Dermis microvascular lymphatic vessel endothelial cell (primary cell): ENCODE results near the gene ZNF37A. TPM values are rescaled to one million over a fixed set of nuclear protein-coding genes. Genes with fewer than 3 reads are reported as not detected.
"Not testable (repeated sequence)": the region's sequence is repeated elsewhere in the genome, so short reads cannot be mapped to it uniquely, and the experiment has no call there.

ENCODE experiments used
- DNase-seq, 2 donors: peaks; one replicate each; pipeline versions ENCODE4 v3.0.0 to v3.0.0-alpha.2; 2010; ENCODE audit warnings: low read depth in 2 of 2
- total RNA-seq: library from RNA; depleted of rRNA; stranded (reverse); fragments of >200 nt; gene quantifications from 2 replicates; pipeline ENCODE4 v1.2.1, GENCODE V29; 2014

The ZNF37A gene
- total RNA-seq, 1 donor from 2014 or later: 5.1 TPM

DNA sequence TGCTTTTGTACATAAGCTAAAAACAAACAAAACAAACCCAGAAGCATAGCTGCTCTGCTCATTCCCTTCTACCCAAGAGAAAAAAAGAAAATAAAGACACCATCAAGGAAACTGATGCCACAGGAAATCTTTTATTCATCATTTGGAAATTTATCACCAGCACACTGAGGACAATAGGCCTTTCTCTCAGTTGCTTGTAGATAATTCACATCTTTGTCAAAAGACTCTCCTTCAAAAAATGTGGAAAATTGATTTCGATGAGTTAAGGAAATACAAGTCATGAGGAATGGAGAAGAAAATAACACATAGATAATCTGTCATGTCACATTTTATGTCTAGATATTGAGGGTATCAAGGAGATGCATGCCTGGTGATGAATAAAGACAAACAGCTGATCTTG lies 53.5 kb downstream of the ZNF37A start:
- DNase-seq: no peak

DNA sequence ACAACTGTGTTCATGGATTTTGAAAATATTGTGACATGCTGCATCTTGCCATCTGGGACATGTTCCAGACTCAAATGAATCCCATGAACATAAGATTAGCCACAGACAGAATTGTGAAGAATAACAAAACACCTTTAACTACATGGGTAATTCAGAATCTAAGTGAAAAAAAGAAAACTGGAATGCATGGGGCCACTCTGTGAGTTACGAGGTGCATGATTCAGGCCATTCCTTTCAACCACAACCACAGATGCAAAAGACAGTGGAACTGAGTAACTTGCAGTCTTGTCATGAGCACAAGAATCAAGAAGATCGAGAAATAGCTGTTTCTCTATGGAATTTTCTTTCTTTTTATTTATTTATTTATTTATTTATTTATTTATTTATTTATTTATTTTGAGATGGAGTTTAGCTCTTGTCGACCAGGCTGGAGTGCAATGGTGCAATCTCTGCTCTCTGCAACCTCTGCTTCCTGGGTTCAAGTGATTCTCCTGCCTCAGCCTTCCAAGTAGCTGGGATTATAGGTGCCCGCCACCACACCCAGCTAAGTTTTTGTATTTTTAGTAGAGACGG lies 56.8 kb downstream of the ZNF37A start:
- not testable (repeated sequence) for DNase-seq

DNA sequence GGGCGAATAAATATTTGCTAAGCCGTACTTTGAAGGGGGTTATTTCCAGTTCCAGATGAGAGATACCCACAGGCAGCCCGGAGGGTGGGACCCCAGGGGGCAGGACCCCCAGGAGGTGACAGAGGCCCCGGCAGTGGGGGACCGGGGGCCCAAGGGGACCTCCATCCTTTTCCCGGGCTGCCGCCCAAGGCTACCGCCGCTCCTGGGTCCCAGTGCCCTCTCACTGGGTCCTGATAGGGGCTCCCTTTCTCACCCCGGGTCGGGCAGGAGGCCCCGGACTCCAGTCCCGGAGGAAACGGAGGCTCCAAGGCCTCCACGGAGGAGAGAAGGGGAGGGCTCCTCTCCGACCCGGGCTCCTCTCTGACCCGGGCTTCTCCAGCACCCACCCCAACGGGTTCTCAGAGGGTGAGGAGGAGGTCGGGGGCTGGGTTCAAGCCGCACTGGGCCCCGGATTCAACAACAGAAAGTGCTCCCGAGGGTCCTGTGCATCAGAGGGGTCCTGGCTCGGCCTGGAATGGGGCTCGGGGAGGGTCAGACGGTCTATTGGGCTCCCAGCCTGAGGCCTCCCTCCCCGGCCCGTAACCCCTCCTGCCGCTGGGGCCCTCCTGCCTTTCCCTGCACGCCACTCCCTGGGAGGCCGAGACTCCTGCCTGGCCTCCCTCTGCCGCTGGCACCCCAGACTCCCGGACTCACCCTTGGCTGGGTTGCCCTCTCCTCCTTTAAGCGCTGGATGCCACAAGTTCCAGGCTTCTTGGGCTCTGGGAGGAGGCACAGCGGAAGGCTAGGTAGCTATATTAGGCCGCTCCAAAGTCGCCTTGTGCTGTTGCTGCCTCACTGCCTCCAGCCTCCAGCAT lies 62.5 kb downstream of the ZNF37A start:
- no peak for DNase-seq

DNA sequence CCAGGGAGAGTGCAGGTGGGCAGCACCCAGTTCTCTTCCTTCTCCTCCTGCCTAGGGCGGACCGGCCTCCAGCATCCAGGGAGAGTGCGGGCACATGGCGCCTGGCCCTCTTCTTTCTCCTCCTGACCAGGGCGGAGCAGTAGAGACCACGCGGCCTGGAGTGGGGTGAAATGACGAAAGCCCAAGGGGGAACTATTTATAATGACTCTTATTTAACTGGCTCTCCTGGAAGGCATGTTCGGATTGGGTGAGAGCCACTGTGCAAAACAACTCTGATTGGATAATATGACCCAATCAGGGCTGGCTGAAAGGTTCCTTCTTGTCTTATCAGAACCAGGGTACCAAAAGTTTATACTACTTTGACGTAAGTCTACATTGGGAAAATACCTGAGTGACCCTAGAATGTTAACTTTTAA lies 63.1 kb downstream of the ZNF37A start:
- no peak for DNase-seq

- no peak for DNase-seq
Measured at GRCh38 chr10:38159004-38159403, 64.9 kb downstream of the ZNF37A start.

DNA sequence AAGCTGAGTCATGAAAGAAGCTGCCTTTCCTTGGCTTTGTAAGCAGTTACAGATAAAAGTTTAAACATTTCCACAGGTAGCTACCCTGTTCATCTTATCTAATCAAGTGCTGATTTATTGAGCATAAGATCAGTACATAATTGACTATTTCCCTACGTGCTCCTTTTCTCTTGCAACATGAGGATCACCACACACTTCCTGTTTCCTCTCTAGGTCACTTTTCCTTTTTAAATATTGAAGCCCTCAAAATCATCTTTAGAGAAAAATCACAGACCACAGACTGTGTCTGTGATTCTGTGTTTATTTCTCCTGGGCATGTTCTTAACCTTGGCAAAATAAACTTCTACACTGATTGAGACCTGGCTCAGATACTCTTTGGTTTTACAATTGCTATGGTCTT lies 69.5 kb downstream of the ZNF37A start:
- DNase-seq: no peak

DNA sequence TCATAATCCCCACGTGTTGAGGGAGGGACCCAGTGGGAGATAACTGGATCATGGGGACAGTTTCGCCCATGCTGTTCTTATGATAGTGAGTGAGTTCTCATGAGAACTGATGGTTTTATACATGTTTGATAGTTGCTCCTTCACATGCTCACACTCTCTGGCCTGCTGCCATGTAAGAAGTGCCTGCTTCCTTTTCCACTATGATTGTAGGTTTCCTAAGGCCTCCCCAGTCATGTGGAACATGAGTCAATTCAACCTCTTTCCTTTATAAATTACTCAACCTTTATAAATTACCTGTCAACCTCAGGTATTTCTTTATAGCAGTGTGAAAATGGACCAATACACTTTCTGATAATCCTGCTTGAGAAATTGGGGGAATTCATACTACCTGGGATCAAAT lies 80.2 kb downstream of the ZNF37A start:
- no peak for DNase-seq

- DNase-seq: no peak
Measured at GRCh38 chr10:38184477-38184876, 90.3 kb downstream of the ZNF37A start.

Other genes with a start within 250 kb of the ZNF37A start
- gene ZNF248, start 236.7 kb upstream of the ZNF37A start, total RNA-seq: 4.5 and 5.7 TPM in 2 replicates
- gene ZNF25, start 117.7 kb upstream of the ZNF37A start, total RNA-seq: 3.6 and 5.2 TPM in 2 replicates
- 14.5 and 18.2 TPM in 2 replicates for gene ZNF33A, start 83.7 kb upstream of the ZNF37A start, total RNA-seq